22Rv1 (cell line): Measurements from ENCODE around the gene ZNF678.

Experiments
- H3K27ac ChIP-seq: fragments of 450-650 bp; 2 replicates; pipeline ENCODE4 v1.5.1; 2017
- ZFX ChIP-seq: fragments of 450-650 bp; IDR thresholded peaks from 2 replicates; pipeline ENCODE4 v1.6.1; 2017; ENCODE audit warnings: antibody characterized with exemption, borderline replicate concordance
- TF ChIP-seq, protein P1 (sequence below): fragments of 450-650 bp; IDR thresholded peaks from 2 replicates; pipeline ENCODE4 v1.5.1; 2017; ENCODE audit warnings: mild to moderate bottlenecking

Gene ZNF678

DNA sequence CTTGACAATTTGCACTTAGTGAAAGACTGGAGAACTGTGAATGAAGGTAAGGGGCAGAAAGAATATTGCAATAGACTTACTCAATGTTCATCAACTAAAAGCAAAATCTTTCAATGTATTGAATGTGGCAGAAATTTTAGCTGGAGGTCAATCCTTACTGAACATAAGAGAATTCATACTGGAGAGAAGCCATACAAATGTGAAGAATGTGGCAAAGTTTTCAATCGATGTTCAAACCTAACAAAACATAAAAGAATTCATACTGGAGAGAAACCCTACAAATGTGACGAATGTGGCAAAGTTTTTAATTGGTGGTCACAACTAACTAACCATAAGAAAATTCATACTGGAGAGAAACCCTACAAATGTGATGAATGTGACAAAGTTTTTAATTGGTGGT is 91.1 kb downstream of the ZNF678 start:
- TF ChIP-seq, protein P1, sequence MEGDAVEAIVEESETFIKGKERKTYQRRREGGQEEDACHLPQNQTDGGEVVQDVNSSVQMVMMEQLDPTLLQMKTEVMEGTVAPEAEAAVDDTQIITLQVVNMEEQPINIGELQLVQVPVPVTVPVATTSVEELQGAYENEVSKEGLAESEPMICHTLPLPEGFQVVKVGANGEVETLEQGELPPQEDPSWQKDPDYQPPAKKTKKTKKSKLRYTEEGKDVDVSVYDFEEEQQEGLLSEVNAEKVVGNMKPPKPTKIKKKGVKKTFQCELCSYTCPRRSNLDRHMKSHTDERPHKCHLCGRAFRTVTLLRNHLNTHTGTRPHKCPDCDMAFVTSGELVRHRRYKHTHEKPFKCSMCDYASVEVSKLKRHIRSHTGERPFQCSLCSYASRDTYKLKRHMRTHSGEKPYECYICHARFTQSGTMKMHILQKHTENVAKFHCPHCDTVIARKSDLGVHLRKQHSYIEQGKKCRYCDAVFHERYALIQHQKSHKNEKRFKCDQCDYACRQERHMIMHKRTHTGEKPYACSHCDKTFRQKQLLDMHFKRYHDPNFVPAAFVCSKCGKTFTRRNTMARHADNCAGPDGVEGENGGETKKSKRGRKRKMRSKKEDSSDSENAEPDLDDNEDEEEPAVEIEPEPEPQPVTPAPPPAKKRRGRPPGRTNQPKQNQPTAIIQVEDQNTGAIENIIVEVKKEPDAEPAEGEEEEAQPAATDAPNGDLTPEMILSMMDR = no peak
- no peak for TF ChIP-seq ZFX
- no peak overlapping the region for H3K27ac ChIP-seq

DNA sequence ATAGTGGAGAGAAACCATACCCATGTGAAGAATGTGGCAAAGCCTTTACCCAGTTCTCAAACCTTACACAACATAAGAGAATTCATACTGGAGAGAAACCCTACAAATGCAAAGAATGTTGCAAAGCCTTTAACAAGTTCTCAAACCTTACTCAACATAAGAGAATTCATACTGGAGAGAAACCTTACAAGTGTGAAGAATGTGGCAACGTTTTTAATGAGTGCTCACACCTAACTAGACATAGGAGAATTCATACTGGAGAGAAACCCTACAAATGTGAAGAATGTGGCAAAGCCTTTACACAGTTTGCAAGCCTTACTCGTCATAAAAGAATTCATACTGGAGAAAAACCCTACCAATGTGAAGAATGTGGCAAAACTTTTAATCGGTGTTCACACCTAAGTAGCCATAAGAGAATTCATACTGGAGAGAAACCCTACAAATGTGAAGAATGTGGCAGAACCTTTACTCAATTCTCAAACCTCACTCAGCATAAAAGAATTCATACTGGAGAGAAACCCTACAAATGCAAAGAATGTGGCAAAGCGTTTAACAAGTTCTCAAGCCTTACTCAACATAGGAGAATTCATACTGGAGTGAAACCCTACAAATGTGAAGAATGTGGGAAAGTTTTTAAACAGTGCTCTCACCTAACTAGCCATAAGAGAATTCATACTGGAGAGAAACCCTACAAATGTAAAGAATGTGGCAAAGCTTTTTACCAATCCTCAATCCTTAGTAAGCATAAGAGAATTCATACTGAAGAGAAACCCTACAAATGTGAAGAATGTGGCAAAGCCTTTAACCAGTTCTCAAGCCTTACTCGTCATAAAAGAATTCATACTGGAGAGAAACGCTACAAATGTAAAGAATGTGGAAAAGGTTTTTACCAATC is 91.7 kb downstream of the ZNF678 start:
- no peak for TF ChIP-seq ZFX
- TF ChIP-seq, protein P1 = no peak
- H3K27ac ChIP-seq = no peak overlapping the region

DNA sequence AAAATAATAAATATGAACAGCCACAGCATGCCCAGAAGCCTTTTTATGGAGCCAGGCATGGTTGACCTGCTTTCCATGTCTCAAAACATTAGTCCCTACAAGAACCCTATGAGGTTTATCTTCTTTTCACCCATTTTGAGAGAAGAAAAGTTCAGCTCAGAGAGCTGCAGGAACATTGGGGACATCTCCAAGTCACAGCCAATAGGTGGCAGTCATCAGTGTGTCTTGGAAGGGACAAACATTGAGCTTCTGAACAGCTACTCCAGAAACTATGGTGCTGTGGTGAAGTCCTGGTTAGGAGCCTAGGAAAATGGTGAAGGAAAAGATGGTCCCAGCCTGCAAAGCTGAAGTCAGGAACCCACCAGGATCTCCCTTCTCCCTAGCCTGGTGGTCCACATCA is 98.1 kb downstream of the ZNF678 start:
- no peak overlapping the region for H3K27ac ChIP-seq
- TF ChIP-seq, protein P1 = 0 out of 2 replicates have a peak, but pooled peaks have one; percentile 4
- no peak for TF ChIP-seq ZFX

DNA sequence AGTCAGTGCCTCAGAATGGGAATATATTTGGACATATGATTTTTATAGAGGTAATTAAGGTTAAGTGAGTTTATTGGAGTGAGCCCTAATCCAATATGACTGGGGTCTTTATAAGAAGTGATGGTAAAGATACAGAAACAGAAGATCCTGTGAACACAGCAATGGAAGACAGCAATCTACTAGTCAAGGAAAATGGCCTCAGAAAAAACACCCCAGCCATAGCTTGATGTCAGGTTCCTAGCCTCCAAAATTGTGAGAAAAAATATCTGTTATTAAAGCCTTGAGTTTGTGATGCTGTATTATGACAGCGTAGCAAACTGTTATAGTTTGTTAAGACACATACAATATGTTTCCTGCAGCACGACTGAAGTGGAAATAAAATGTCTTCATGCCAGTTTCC is 99.6 kb downstream of the ZNF678 start:
- no peak for TF ChIP-seq ZFX
- TF ChIP-seq, protein P1 = no peak
- no peak overlapping the region for H3K27ac ChIP-seq

DNA sequence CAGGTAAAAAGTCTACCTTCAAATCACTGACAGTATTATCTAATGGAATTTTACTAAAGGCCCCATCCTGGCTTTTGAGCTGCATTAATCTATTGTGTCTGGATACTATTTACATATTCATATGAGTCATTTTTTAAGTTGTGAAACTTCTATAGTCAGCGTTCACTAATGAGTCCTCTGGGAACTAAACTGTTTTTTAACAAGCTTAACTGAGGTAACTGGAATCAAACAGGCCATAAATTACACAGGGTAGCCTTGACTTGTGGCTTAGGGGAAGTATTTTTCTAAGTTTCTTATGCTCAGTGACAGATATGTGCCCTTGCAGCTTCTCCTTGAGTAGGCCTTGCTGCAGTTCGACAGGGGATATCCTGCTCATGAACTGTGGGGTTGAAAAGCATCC is 102.9 kb downstream of the ZNF678 start:
- TF ChIP-seq, protein P1 = no peak
- no peak for TF ChIP-seq ZFX

DNA sequence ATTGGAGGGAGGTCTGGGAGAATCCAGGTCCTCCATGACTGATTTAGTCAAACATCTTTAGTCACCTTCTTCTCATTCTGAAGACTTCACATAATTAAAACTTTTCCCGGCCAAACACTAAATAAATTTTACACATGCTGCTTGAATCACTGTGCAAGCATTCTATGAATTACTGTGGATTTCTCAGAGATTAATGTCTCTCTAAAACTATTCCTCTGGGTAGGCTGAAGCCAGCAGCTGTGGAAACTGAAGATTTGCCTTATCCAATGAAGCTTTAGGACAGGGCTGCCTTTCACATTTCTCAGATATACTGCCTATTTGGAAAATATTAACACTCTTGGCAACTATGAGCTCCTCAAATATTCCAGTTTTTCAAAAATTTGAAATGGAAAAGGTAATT is 110.1 kb downstream of the ZNF678 start:
- TF ChIP-seq ZFX = no peak
- TF ChIP-seq, protein P1 = no peak
- no peak overlapping the region for H3K27ac ChIP-seq

More for the DNA sequence above, 102.9 kb downstream of the ZNF678 start:
- H3K27ac ChIP-seq = no peak overlapping the region

DNA sequence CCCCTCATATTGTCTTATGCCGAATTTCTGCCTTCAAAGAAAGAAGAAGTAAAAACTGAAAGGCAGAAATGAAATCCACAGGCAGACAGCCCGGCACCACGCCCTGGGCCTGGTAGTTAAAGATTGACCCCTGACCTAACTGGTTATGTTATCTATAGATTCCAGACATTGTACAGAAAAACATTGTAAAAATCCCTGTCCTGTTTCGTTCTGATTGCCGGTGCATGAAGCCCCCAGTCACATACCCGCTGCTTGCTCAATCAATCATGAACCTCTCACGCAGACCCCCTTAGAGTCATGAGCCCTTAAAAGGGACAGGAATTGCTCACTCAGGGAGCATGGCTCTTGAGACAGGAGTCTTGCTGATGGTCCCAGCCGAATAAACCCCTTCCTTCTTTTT is 122.5 kb downstream of the ZNF678 start:
- H3K27ac ChIP-seq = no peak overlapping the region
- TF ChIP-seq ZFX = no peak
- TF ChIP-seq, protein P1 = no peak
